Thyroid gland (tissue), 4 donors: ENCODE measurements around the gene LATS1.

ENCODE experiments used
- CTCF ChIP-seq, 6 experiments: fragments of 200-600 bp in 3 of 6; fragments of 450-650 bp in 3 of 6; sonication (generic) in 3 of 6; IDR thresholded peaks; one replicate each; pipeline ENCODE4 v1.5.1; 2016 to 2019; ENCODE audit warnings: antibody characterized with exemption in 6 of 6, mild to moderate bottlenecking in 2 of 6, inconsistent platforms in 1 of 6, moderate library complexity in 1 of 6
- POLR2A ChIP-seq, 2 donors: fragments of 450-650 bp; IDR thresholded peaks; one replicate each; pipeline ENCODE4 v1.6.1; 2017; ENCODE audit warnings: antibody characterized with exemption in 2 of 2, mild to moderate bottlenecking in 2 of 2, moderate library complexity in 1 of 2

- TF ChIP-seq CTCF (IDR thresholded peaks at IDR 0.05) (no peak), POLR2A (IDR thresholded peaks at IDR 0.05) (no peak)
Observed at GRCh38 chr6:149627672-149628071, 90.2 kb downstream of the LATS1 start.
